ENCODE results near the gene TMEM135.

DNA sequence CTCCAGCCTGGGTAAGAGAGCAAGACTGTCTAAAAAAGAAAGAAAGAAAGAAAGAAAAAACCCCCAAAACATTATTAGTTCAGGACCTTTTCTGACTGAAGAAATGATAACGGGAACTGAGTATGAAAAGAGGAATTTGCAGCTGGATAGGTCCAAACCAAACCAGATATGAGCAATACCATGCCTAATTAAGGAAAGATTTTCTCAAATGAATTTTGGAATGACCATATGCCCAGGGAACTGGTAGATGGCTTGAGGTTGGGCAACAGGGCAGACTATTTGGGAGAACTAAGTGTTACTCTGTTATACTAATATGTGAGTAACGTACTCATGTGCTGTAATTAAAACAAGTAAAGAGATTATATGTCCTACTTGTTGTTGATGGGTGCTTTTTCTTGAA is 186.1 kb downstream of the TMEM135 start:
- TF ChIP-seq, protein P1, sequence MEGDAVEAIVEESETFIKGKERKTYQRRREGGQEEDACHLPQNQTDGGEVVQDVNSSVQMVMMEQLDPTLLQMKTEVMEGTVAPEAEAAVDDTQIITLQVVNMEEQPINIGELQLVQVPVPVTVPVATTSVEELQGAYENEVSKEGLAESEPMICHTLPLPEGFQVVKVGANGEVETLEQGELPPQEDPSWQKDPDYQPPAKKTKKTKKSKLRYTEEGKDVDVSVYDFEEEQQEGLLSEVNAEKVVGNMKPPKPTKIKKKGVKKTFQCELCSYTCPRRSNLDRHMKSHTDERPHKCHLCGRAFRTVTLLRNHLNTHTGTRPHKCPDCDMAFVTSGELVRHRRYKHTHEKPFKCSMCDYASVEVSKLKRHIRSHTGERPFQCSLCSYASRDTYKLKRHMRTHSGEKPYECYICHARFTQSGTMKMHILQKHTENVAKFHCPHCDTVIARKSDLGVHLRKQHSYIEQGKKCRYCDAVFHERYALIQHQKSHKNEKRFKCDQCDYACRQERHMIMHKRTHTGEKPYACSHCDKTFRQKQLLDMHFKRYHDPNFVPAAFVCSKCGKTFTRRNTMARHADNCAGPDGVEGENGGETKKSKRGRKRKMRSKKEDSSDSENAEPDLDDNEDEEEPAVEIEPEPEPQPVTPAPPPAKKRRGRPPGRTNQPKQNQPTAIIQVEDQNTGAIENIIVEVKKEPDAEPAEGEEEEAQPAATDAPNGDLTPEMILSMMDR (IDR thresholded peaks at IDR 0.05) = no peak
- TF ChIP-seq EZH2phosphoT487 (IDR thresholded peaks at IDR 0.05) = no peak

Data from neural progenitor cell (in vitro differentiated cells).